SK-N-SH (cell line): ENCODE measurements around the gene PAPOLB.

ENCODE experiments used
- CHD2 ChIP-seq: fragments of 150-350 bp; IDR thresholded peaks from 2 replicates; pipeline ENCODE4 v1.6.1; 2018; ENCODE audit warnings: low read length; ENCODE audit not compliant: partially characterized antibody
- EP300 ChIP-seq, 2 experiments: IDR thresholded peaks; 2 replicates each; pipeline versions ENCODE4 v1.4.0 to v1.6.1; 2012; ENCODE audit warnings: borderline replicate concordance in 1 of 2, low read depth in 1 of 2, low read length in 1 of 2
- MEF2A ChIP-seq: IDR thresholded peaks from 2 replicates; pipeline ENCODE4 v1.4.0; 2012; ENCODE audit warnings: low read depth, borderline replicate concordance
- POLR2AphosphoS5 ChIP-seq: IDR thresholded peaks from 2 replicates; pipeline ENCODE4 v1.6.1; 2012; ENCODE audit warnings: low read depth, low read length
- SMC3 ChIP-seq: IDR thresholded peaks from 2 replicates; pipeline ENCODE4 v1.6.1; 2012; ENCODE audit warnings: low read depth, low read length, improper control_type of control experiment
- TEAD4 ChIP-seq: IDR thresholded peaks from 2 replicates; pipeline ENCODE4 v1.4.0; 2012; ENCODE audit warnings: mild to moderate bottlenecking, borderline replicate concordance; ENCODE audit not compliant: insufficient read depth
- TF ChIP-seq, protein P1 (sequence below): fragments of 200-600 bp; sonication (generic); IDR thresholded peaks from 2 replicates; pipeline ENCODE4 v1.6.1; 2017; ENCODE audit warnings: antibody characterized with exemption, mild to moderate bottlenecking, moderate library complexity
- TF ChIP-seq, protein P2 (sequence below): IDR thresholded peaks from 2 replicates; pipeline ENCODE4 v1.4.0; 2012; ENCODE audit warnings: low read depth

DNA sequence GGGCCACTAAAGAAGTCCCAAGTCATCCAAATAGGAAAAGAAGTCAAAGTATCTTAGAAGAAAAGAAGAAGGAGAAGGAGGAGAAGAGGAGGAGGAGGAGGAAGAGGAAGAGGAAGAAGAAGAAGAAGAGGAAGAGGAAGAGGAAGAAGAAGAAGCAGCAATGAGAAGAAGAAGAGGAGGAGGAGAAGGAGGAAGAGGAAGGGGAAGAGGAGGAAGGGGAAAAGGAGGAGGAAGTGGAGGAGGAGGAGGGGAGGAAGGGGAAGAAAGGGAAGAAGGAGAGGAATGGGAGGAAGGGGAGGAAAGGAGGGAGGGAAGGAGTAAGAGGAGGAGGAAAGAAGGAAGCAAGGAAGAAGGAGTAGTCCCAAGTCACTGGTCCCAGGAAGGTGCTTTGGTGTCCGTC is 43.3 kb upstream of the PAPOLB start:
- TF ChIP-seq TEAD4 (no peak), CHD2 (no peak), POLR2AphosphoS5 (no peak), MEF2A (no peak), SMC3 (no peak), EP300 (IDR thresholded peaks at IDR 0.05; ENCODE audit: borderline replicate concordance in 1 of 2, low read depth in 1 of 2, low read length in 1 of 2) (no peak)
- TF ChIP-seq, protein P1, sequence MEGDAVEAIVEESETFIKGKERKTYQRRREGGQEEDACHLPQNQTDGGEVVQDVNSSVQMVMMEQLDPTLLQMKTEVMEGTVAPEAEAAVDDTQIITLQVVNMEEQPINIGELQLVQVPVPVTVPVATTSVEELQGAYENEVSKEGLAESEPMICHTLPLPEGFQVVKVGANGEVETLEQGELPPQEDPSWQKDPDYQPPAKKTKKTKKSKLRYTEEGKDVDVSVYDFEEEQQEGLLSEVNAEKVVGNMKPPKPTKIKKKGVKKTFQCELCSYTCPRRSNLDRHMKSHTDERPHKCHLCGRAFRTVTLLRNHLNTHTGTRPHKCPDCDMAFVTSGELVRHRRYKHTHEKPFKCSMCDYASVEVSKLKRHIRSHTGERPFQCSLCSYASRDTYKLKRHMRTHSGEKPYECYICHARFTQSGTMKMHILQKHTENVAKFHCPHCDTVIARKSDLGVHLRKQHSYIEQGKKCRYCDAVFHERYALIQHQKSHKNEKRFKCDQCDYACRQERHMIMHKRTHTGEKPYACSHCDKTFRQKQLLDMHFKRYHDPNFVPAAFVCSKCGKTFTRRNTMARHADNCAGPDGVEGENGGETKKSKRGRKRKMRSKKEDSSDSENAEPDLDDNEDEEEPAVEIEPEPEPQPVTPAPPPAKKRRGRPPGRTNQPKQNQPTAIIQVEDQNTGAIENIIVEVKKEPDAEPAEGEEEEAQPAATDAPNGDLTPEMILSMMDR = no peak
- TF ChIP-seq, protein P2, sequence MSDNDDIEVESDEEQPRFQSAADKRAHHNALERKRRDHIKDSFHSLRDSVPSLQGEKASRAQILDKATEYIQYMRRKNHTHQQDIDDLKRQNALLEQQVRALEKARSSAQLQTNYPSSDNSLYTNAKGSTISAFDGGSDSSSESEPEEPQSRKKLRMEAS = no peak
